ENCODE results near the gene PRADC1. TPM values are rescaled to one million over a fixed set of nuclear protein-coding genes. Genes with fewer than 3 reads are reported as not detected.

PRADC1 gene
- total and polyA plus RNA-seq, 2 donors (not counting 1 experiment from before 2014, with no cell fraction given): 11.7 to 12.3 TPM

GRCh38 chr2:73257425-73258125, 24.5 kb upstream of the PRADC1 start:
- no peaks in the 10 kb centered on the region for H4K20me1 ChIP-seq (ENCODE audit: control insufficient read depth, extremely low read depth, insufficient read depth, low read length)
- H3K9ac ChIP-seq (ENCODE audit: insufficient read depth, low read length): no peak overlapping the region
- no peaks in the 10 kb centered on the region for H3K79me2 ChIP-seq (ENCODE audit: control insufficient read depth, insufficient read depth, low read length)
- no peaks in the 10 kb centered on the region for H3K9me3 ChIP-seq (ENCODE audit: control insufficient read depth, insufficient read depth, low read depth, low read length)
- no peak for DNase-seq (ENCODE audit: low read depth in 2 of 2)
- H3K4me1 ChIP-seq (ENCODE audit: control insufficient read depth, extremely low read depth, insufficient read depth, low read length): no peaks in the 10 kb centered on the region
- no peaks in the 10 kb centered on the region for H3K27me3 ChIP-seq (ENCODE audit: control insufficient read depth, insufficient read depth, low read length)
- no peak overlapping the region for H3K4me3 ChIP-seq (replicated peaks in 1 of 4; ENCODE audit: control extremely low read depth in 1 of 4, insufficient read depth in 1 of 4, low read depth in 3 of 4, low read length in 4 of 4)
- no peak overlapping the region for H3K27ac ChIP-seq (ENCODE audit: insufficient read depth, low read length)
- TF ChIP-seq EZH2 (IDR thresholded peaks at IDR 0.05; ENCODE audit: low read length, missing control alignments) (no peak), CTCF (conservative IDR thresholded peaks at IDR 0.05 in 1 of 2, IDR thresholded peaks at IDR 0.05 in 1 of 2; ENCODE audit: low read depth in 1 of 2, low read length in 2 of 2) (no peak)
- H2AFZ ChIP-seq (ENCODE audit: low read length): no peak overlapping the region
- H3K36me3 ChIP-seq (ENCODE audit: control insufficient read depth, insufficient read depth, low read length): peaks cover 5% of the 10 kb centered on the region
- H3K4me2 ChIP-seq (ENCODE audit: extremely low read depth, insufficient read depth, low read length): no peak overlapping the region

GRCh38 chr2:73257021-73257420, 24.0 kb upstream of the PRADC1 start:
- Histone ChIP-seq H2AFZ (ENCODE audit: low read length) (no peak overlapping the region), H3K9ac (ENCODE audit: insufficient read depth, low read length) (no peak overlapping the region), H3K4me3 (replicated peaks in 1 of 4; ENCODE audit: control extremely low read depth in 1 of 4, insufficient read depth in 1 of 4, low read depth in 3 of 4, low read length in 4 of 4) (no peak overlapping the region), H3K4me1 (ENCODE audit: control insufficient read depth, extremely low read depth, insufficient read depth, low read length) (no peaks in the 10 kb centered on the region), H3K27ac (ENCODE audit: insufficient read depth, low read length) (no peak overlapping the region), H4K20me1 (ENCODE audit: control insufficient read depth, extremely low read depth, insufficient read depth, low read length) (no peaks in the 10 kb centered on the region), H3K27me3 (ENCODE audit: control insufficient read depth, insufficient read depth, low read length) (no peaks in the 10 kb centered on the region), H3K4me2 (ENCODE audit: extremely low read depth, insufficient read depth, low read length) (no peak overlapping the region), H3K9me3 (ENCODE audit: control insufficient read depth, insufficient read depth, low read depth, low read length) (no peaks in the 10 kb centered on the region), H3K36me3 (ENCODE audit: control insufficient read depth, insufficient read depth, low read length) (peaks cover 8% of the 10 kb centered on the region), H3K79me2 (ENCODE audit: control insufficient read depth, insufficient read depth, low read length) (no peaks in the 10 kb centered on the region)
- TF ChIP-seq CTCF (conservative IDR thresholded peaks at IDR 0.05 in 1 of 2, IDR thresholded peaks at IDR 0.05 in 1 of 2; ENCODE audit: low read depth in 1 of 2, low read length in 2 of 2): no peak
- no peak for TF ChIP-seq EZH2 (IDR thresholded peaks at IDR 0.05; ENCODE audit: low read length, missing control alignments)
- DNase-seq (ENCODE audit: low read depth in 2 of 2): no peak

GRCh38 chr2:73256618-73256922, 23.5 kb upstream of the PRADC1 start:
- no peak overlapping the region for H3K9ac ChIP-seq (ENCODE audit: insufficient read depth, low read length)
- H3K36me3 ChIP-seq (ENCODE audit: control insufficient read depth, insufficient read depth, low read length): peaks cover 8% of the 10 kb centered on the region
- no peak for DNase-seq (ENCODE audit: low read depth in 2 of 2)
- H3K79me2 ChIP-seq (ENCODE audit: control insufficient read depth, insufficient read depth, low read length): no peaks in the 10 kb centered on the region
- no peaks in the 10 kb centered on the region for H4K20me1 ChIP-seq (ENCODE audit: control insufficient read depth, extremely low read depth, insufficient read depth, low read length)
- H2AFZ ChIP-seq (ENCODE audit: low read length): no peak overlapping the region
- no peak for TF ChIP-seq CTCF (conservative IDR thresholded peaks at IDR 0.05 in 1 of 2, IDR thresholded peaks at IDR 0.05 in 1 of 2; ENCODE audit: low read depth in 1 of 2, low read length in 2 of 2)
- TF ChIP-seq EZH2 (IDR thresholded peaks at IDR 0.05; ENCODE audit: low read length, missing control alignments): no peak
- H3K4me3 ChIP-seq (replicated peaks in 1 of 4; ENCODE audit: control extremely low read depth in 1 of 4, insufficient read depth in 1 of 4, low read depth in 3 of 4, low read length in 4 of 4): no peak overlapping the region
- H3K27ac ChIP-seq (ENCODE audit: insufficient read depth, low read length): no peak overlapping the region
- H3K4me2 ChIP-seq (ENCODE audit: extremely low read depth, insufficient read depth, low read length): no peak overlapping the region
- H3K27me3 ChIP-seq (ENCODE audit: control insufficient read depth, insufficient read depth, low read length): no peaks in the 10 kb centered on the region
- no peaks in the 10 kb centered on the region for H3K4me1 ChIP-seq (ENCODE audit: control insufficient read depth, extremely low read depth, insufficient read depth, low read length)
- H3K9me3 ChIP-seq (ENCODE audit: control insufficient read depth, insufficient read depth, low read depth, low read length): no peaks in the 10 kb centered on the region

All from fibroblast of lung (primary cell).